Measurements from ENCODE around the gene PELI3. TPM values are rescaled to one million over a fixed set of nuclear protein-coding genes. Genes with fewer than 3 reads are reported as not detected.

PELI3 gene
- total RNA-seq, 2 experiments from 2014 or later, result 20.7 to 23.8 TPM

GRCh38 chr11:66497206-66497605 lies 30.5 kb downstream of the PELI3 start:
- Histone ChIP-seq H3K36me3 (ENCODE audit: insufficient read depth, low read length) (peaks cover 44% of the 10 kb centered on the region), H3K9me3 (ENCODE audit: control insufficient read depth in 1 of 2, insufficient read depth in 1 of 2, low read length in 2 of 2) (no peaks in the 10 kb centered on the region), H3K4me1 (ENCODE audit: insufficient read depth, low read length) (no peaks in the 10 kb centered on the region), H3K4me3 (ENCODE audit: low read length) (no peak overlapping the region), H3K27me3 (ENCODE audit: control insufficient read depth in 1 of 2, insufficient read depth in 2 of 2, low read length in 2 of 2) (no peaks in the 10 kb centered on the region), H3K27ac (ENCODE audit: low read depth in 1 of 2, low read length in 2 of 2) (no peak overlapping the region)
- intact Hi-C loops (cut with DNase I, micrococcal nuclease), result no loop called here
- Mint-ChIP-seq H3K27ac (no peak overlapping the region), H3K36me3 (ENCODE audit: low read depth) (peaks cover 48% of the 10 kb centered on the region), H3K9me3 (no peaks in the 10 kb centered on the region), H3K4me3 (no peak overlapping the region), H3K4me1 (ENCODE audit: low read depth) (no peaks in the 10 kb centered on the region), H3K27me3 (no peaks in the 10 kb centered on the region)
- no peak for DNase-seq
- CTCF ChIA-PET, result no interaction called here
- TF ChIP-seq CTCF (IDR thresholded peaks at IDR 0.05), result no peak
- POLR2A ChIA-PET, result no interaction called here
- no peak for ATAC-seq (ENCODE audit: poor library complexity)

- no peak overlapping the region for H3K27ac Mint-ChIP-seq
- POLR2A ChIA-PET, result no interaction called here
Observed at GRCh38 chr11:66498506-66498905, 31.8 kb downstream of the PELI3 start.

GRCh38 chr11:66505276-66505816 lies 38.6 kb downstream of the PELI3 start:
- no peak overlapping the region for H3K4me3 ChIP-seq (ENCODE audit: low read length)
- POLR2A ChIA-PET, result no interaction called here
- no peak for DNase-seq
- TF ChIP-seq CTCF (IDR thresholded peaks at IDR 0.05), result no peak
- H3K36me3 ChIP-seq (ENCODE audit: insufficient read depth, low read length), result peaks cover 23% of the 10 kb centered on the region
- H3K27ac Mint-ChIP-seq, result no peak overlapping the region
- H3K9me3 Mint-ChIP-seq, result no peaks in the 10 kb centered on the region
- no peak overlapping the region for H3K27ac ChIP-seq (ENCODE audit: low read depth in 1 of 2, low read length in 2 of 2)
- intact Hi-C loops (cut with DNase I, micrococcal nuclease), result no loop called here
- CTCF ChIA-PET, result no interaction called here
- peaks cover 5% of the 10 kb centered on the region for H3K4me1 ChIP-seq (ENCODE audit: insufficient read depth, low read length)
- no peaks in the 10 kb centered on the region for H3K9me3 ChIP-seq (ENCODE audit: control insufficient read depth in 1 of 2, insufficient read depth in 1 of 2, low read length in 2 of 2)
- H3K4me1 Mint-ChIP-seq (ENCODE audit: low read depth), result peaks cover 3% of the 10 kb centered on the region
- ATAC-seq (ENCODE audit: poor library complexity), result no peak
- no peak overlapping the region for H3K4me3 Mint-ChIP-seq
- H3K27me3 Mint-ChIP-seq, result no peaks in the 10 kb centered on the region
- H3K27me3 ChIP-seq (ENCODE audit: control insufficient read depth in 1 of 2, insufficient read depth in 2 of 2, low read length in 2 of 2), result no peaks in the 10 kb centered on the region
- peaks cover 28% of the 10 kb centered on the region for H3K36me3 Mint-ChIP-seq (ENCODE audit: low read depth)

More at GRCh38 chr11:66498506-66498905, 31.8 kb downstream of the PELI3 start:
- no peaks in the 10 kb centered on the region for H3K4me1 Mint-ChIP-seq (ENCODE audit: low read depth)
- CTCF ChIA-PET, result no interaction called here
- no peaks in the 10 kb centered on the region for H3K9me3 ChIP-seq (ENCODE audit: control insufficient read depth in 1 of 2, insufficient read depth in 1 of 2, low read length in 2 of 2)
- no peaks in the 10 kb centered on the region for H3K27me3 ChIP-seq (ENCODE audit: control insufficient read depth in 1 of 2, insufficient read depth in 2 of 2, low read length in 2 of 2)
- H3K9me3 Mint-ChIP-seq, result no peaks in the 10 kb centered on the region
- ATAC-seq (ENCODE audit: poor library complexity), result no peak
- no peaks in the 10 kb centered on the region for H3K4me1 ChIP-seq (ENCODE audit: insufficient read depth, low read length)
- H3K36me3 Mint-ChIP-seq (ENCODE audit: low read depth), result peaks cover 41% of the 10 kb centered on the region
- no peak overlapping the region for H3K4me3 Mint-ChIP-seq
- no peak for DNase-seq
- peaks cover 33% of the 10 kb centered on the region for H3K36me3 ChIP-seq (ENCODE audit: insufficient read depth, low read length)
- intact Hi-C loops (cut with DNase I, micrococcal nuclease), result no loop called here
- TF ChIP-seq CTCF (IDR thresholded peaks at IDR 0.05), result no peak
- H3K27me3 Mint-ChIP-seq, result no peaks in the 10 kb centered on the region
- H3K4me3 ChIP-seq (ENCODE audit: low read length), result no peak overlapping the region
- H3K27ac ChIP-seq (ENCODE audit: low read depth in 1 of 2, low read length in 2 of 2), result no peak overlapping the region

All from CD4-positive, alpha-beta T cell (primary cell).